ENCODE measurements around the gene EWSR1.
"Not testable (repeated sequence)": the region's sequence is repeated elsewhere in the genome, so short reads cannot be mapped to it uniquely, and the experiment has no call there.

EWSR1 gene

GRCh38 chr22:29267858-29268510, at the start of gene EWSR1, which contains the start of gene RHBDD3:
Gene EWSR1, plus strand, starts transcription at chr22:29268268. Its CDS starts 69 bp downstream, at chr22:29268337.
Gene RHBDD3, minus strand, starts transcription at chr22:29267981. Its CDS starts 2,355 bp downstream, at chr22:29265626.
- peak within 1 kb of the TSS; percentile 94 for H3K4me3 Mint-ChIP-seq

GRCh38 chr22:29218758-29219408, 49.2 kb upstream of the EWSR1 start:
- Mint-ChIP-seq H3K4me3 (no peak overlapping the region), H3K4me1 (ENCODE audit: low read depth) (no peaks in the 10 kb centered on the region), H3K27me3 (no peaks in the 10 kb centered on the region)

More at GRCh38 chr22:29267858-29268510, at the start of gene EWSR1, which contains the start of gene RHBDD3:
- Mint-ChIP-seq H3K36me3 (ENCODE audit: low read depth) (peaks cover 87% of the 10 kb centered on the region), H3K4me1 (ENCODE audit: low read depth) (peaks cover 45% of the 10 kb centered on the region), H3K27ac (peak within 1 kb of the TSS; percentile 100), H3K9me3 (no peaks in the 10 kb centered on the region), H3K27me3 (no peaks in the 10 kb centered on the region)
- DNase-seq = peak; percentile 99

GRCh38 chr22:29219409-29219782, 48.7 kb upstream of the EWSR1 start:
- H3K36me3 Mint-ChIP-seq (ENCODE audit: low read depth); DNase-seq; H3K27ac Mint-ChIP-seq; H3K9me3 Mint-ChIP-seq; H3K4me1 Mint-ChIP-seq (ENCODE audit: low read depth); H3K4me3 Mint-ChIP-seq; H3K27me3 Mint-ChIP-seq: not testable (repeated sequence)

More at GRCh38 chr22:29218758-29219408, 49.2 kb upstream of the EWSR1 start:
- DNase-seq = no peak
- H3K9me3 Mint-ChIP-seq = no peaks in the 10 kb centered on the region
- H3K36me3 Mint-ChIP-seq (ENCODE audit: low read depth) = no peaks in the 10 kb centered on the region
- no peak overlapping the region for H3K27ac Mint-ChIP-seq

GRCh38 chr22:29219881-29220670, 48.0 kb upstream of the EWSR1 start:
- H3K36me3 Mint-ChIP-seq (ENCODE audit: low read depth) = no peaks in the 10 kb centered on the region
- no peaks in the 10 kb centered on the region for H3K9me3 Mint-ChIP-seq
- no peaks in the 10 kb centered on the region for H3K4me1 Mint-ChIP-seq (ENCODE audit: low read depth)
- H3K27me3 Mint-ChIP-seq = no peaks in the 10 kb centered on the region
- no peak overlapping the region for H3K4me3 Mint-ChIP-seq
- no peak overlapping the region for H3K27ac Mint-ChIP-seq
- no peak for DNase-seq

GRCh38 chr22:29224121-29224858, 43.8 kb upstream of the EWSR1 start:
- no peaks in the 10 kb centered on the region for H3K27me3 Mint-ChIP-seq
- no peak overlapping the region for H3K4me3 Mint-ChIP-seq
- no peaks in the 10 kb centered on the region for H3K4me1 Mint-ChIP-seq (ENCODE audit: low read depth)
- H3K36me3 Mint-ChIP-seq (ENCODE audit: low read depth) = no peaks in the 10 kb centered on the region
- no peaks in the 10 kb centered on the region for H3K9me3 Mint-ChIP-seq
- H3K27ac Mint-ChIP-seq = no peak overlapping the region
- DNase-seq = no peak

GRCh38 chr22:29224859-29225410, 43.1 kb upstream of the EWSR1 start:
- no peak for DNase-seq
- no peak overlapping the region for H3K4me3 Mint-ChIP-seq
- no peak overlapping the region for H3K27ac Mint-ChIP-seq
- no peaks in the 10 kb centered on the region for H3K36me3 Mint-ChIP-seq (ENCODE audit: low read depth)
- H3K9me3 Mint-ChIP-seq = no peaks in the 10 kb centered on the region
- no peaks in the 10 kb centered on the region for H3K4me1 Mint-ChIP-seq (ENCODE audit: low read depth)
- no peaks in the 10 kb centered on the region for H3K27me3 Mint-ChIP-seq

- Mint-ChIP-seq H3K4me1 (ENCODE audit: low read depth) (no peaks in the 10 kb centered on the region), H3K27ac (no peak overlapping the region), H3K27me3 (no peaks in the 10 kb centered on the region), H3K4me3 (no peak overlapping the region), H3K36me3 (ENCODE audit: low read depth) (no peaks in the 10 kb centered on the region), H3K9me3 (no peaks in the 10 kb centered on the region)
- DNase-seq = no peak
Measured at GRCh38 chr22:29225422-29226090, 42.5 kb upstream of the EWSR1 start.

GRCh38 chr22:29226351-29226981, 41.6 kb upstream of the EWSR1 start:
- Mint-ChIP-seq H3K27ac (no peak overlapping the region), H3K36me3 (ENCODE audit: low read depth) (no peaks in the 10 kb centered on the region), H3K4me1 (ENCODE audit: low read depth) (no peaks in the 10 kb centered on the region), H3K9me3 (no peaks in the 10 kb centered on the region), H3K4me3 (no peak overlapping the region), H3K27me3 (no peaks in the 10 kb centered on the region)
- DNase-seq = no peak

GRCh38 chr22:29230972-29231875, 36.8 kb upstream of the EWSR1 start:
- Mint-ChIP-seq H3K4me1 (ENCODE audit: low read depth) (no peaks in the 10 kb centered on the region), H3K9me3 (no peaks in the 10 kb centered on the region), H3K27me3 (no peaks in the 10 kb centered on the region), H3K4me3 (no peak overlapping the region), H3K27ac (no peak overlapping the region), H3K36me3 (ENCODE audit: low read depth) (no peaks in the 10 kb centered on the region)
- no peak for DNase-seq

GRCh38 chr22:29231971-29232959, 35.8 kb upstream of the EWSR1 start:
- Mint-ChIP-seq H3K36me3 (ENCODE audit: low read depth) (no peaks in the 10 kb centered on the region), H3K9me3 (no peaks in the 10 kb centered on the region), H3K27me3 (no peaks in the 10 kb centered on the region), H3K4me1 (ENCODE audit: low read depth) (no peaks in the 10 kb centered on the region), H3K27ac (no peak overlapping the region), H3K4me3 (no peak overlapping the region)
- DNase-seq = no peak

- Mint-ChIP-seq H3K36me3 (ENCODE audit: low read depth) (no peaks in the 10 kb centered on the region), H3K27ac (no peak overlapping the region), H3K4me1 (ENCODE audit: low read depth) (no peaks in the 10 kb centered on the region), H3K27me3 (no peaks in the 10 kb centered on the region), H3K4me3 (no peak overlapping the region), H3K9me3 (no peaks in the 10 kb centered on the region)
- no peak for DNase-seq
Measured at GRCh38 chr22:29233277-29233877, 34.7 kb upstream of the EWSR1 start.

Data from activated T-cell treated with anti-CD3 and anti-CD28 coated beads, Interleukin-2, amount 50 U/mL, for 24 hours (primary cell).